HEK293T (cell line): ENCODE results near the gene ARHGAP42.

Experiments used
- ARNT ChIP-seq: fragments of 450-650 bp; IDR thresholded peaks from 2 replicates; pipeline ENCODE4 v1.6.1; 2017; ENCODE audit warnings: mild to moderate bottlenecking
- L3MBTL2 ChIP-seq: fragments of 450-650 bp; conservative IDR thresholded peaks from 2 replicates; pipeline ENCODE4 v1.6.1; 2016; ENCODE audit warnings: mild to moderate bottlenecking

DNA sequence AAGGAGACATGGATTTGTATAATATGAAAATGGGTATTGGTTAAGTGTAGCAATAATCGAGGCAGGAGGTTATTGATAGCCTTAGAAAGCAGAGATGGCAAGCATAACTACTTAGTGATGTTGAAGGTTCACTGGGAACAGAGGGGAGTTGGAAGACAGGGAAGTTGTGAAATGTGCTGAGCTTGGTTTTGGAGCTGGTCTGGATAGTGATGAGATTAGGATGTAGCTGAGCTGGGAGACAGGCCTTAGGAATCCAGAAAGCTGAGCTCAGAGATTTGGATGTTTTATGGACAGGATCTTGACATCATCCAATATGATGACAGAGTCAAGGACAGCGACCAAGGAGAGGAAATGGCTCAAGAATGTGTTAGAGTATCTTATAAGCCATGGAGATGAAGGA is 113.1 kb downstream of the ARHGAP42 start:
- TF ChIP-seq ARNT (no peak), L3MBTL2 (no peak)
